ENCODE data around the gene XBP1.
A peak's percentile ranks its signal among the peaks of the same experiment; 100 is the strongest.
"Not testable (repeated sequence)": the region's sequence is repeated elsewhere in the genome, so short reads cannot be mapped to it uniquely, and the experiment has no call there.

Gene XBP1

GRCh38 chr22:28800308-28801041 lies at the start of gene XBP1:
Gene XBP1, minus strand, starts transcription at chr22:28800569.
- DNase-seq, result peak; percentile 55 to 67

- no peak for DNase-seq
These were observed 46.6 kb upstream of the XBP1 start for GRCh38 chr22:28846994-28847393.

GRCh38 chr22:28844277-28844676 lies 43.9 kb upstream of the XBP1 start:
- DNase-seq, result not testable (repeated sequence)

GRCh38 chr22:28843633-28844032 lies 43.3 kb upstream of the XBP1 start:
- DNase-seq, result no peak

GRCh38 chr22:28841111-28841510 lies 40.7 kb upstream of the XBP1 start:
- no peak for DNase-seq

GRCh38 chr22:28838971-28839370 lies 38.6 kb upstream of the XBP1 start:
- DNase-seq, result no peak

- no peak for DNase-seq
These were observed 37.3 kb upstream of the XBP1 start for GRCh38 chr22:28837640-28838039.

GRCh38 chr22:28835630-28836189 lies 35.3 kb upstream of the XBP1 start:
- no peak for DNase-seq

- no peak for DNase-seq
These were observed 33.0 kb upstream of the XBP1 start for GRCh38 chr22:28833276-28833923.

- DNase-seq, result no peak
These were observed 32.4 kb upstream of the XBP1 start for GRCh38 chr22:28832731-28833130.

- DNase-seq, result no peak
These were observed 31.0 kb upstream of the XBP1 start for GRCh38 chr22:28831140-28832072.

- no peak for DNase-seq
These were observed 30.1 kb upstream of the XBP1 start for GRCh38 chr22:28830441-28830840.

- no peak for DNase-seq
These were observed 29.2 kb upstream of the XBP1 start for GRCh38 chr22:28829358-28830181.

- DNase-seq, result no peak
These were observed 26.6 kb upstream of the XBP1 start for GRCh38 chr22:28826921-28827320.

- DNase-seq, result not testable (repeated sequence)
These were observed 26.1 kb upstream of the XBP1 start for GRCh38 chr22:28826430-28826829.

- not testable (repeated sequence) for DNase-seq
These were observed 24.1 kb upstream of the XBP1 start for GRCh38 chr22:28824455-28824854.

- DNase-seq, result no peak
These were observed 22.7 kb upstream of the XBP1 start for GRCh38 chr22:28822930-28823551.

GRCh38 chr22:28821452-28821851 lies 21.1 kb upstream of the XBP1 start:
- no peak for DNase-seq

- no peak for DNase-seq
These were observed 20.5 kb upstream of the XBP1 start for GRCh38 chr22:28820885-28821284.

- DNase-seq, result no peak
These were observed 19.1 kb upstream of the XBP1 start for GRCh38 chr22:28819253-28820096.

All from cerebellar nuclear complex (tissue), 1 donor.